ENCODE data around the gene EGFL7. TPM values are rescaled to one million over a fixed set of nuclear protein-coding genes. Genes with fewer than 3 reads are reported as not detected.

The EGFL7 gene
- total RNA-seq, 1 donor from 2014 or later, result 56.2 TPM

- no peak for TF ChIP-seq CTCF (IDR thresholded peaks at IDR 0.05; ENCODE audit: insufficient read depth, low read length, poor library complexity, severe bottlenecking)
- DNase-seq (ENCODE audit: low read depth), result no peak
- H3K4me3 ChIP-seq (ENCODE audit: low read depth, low read length), result no peak overlapping the region
- H3K36me3 ChIP-seq (ENCODE audit: control insufficient read depth, insufficient read depth, low read length), result peaks cover 1% of the 10 kb centered on the region
- no peaks in the 10 kb centered on the region for H3K27me3 ChIP-seq (ENCODE audit: control insufficient read depth, insufficient read depth, low read length)
Measured at GRCh38 chr9:136678624-136679023, 15.9 kb downstream of the EGFL7 start.

GRCh38 chr9:136679431-136679941, 16.8 kb downstream of the EGFL7 start:
- peaks cover 1% of the 10 kb centered on the region for H3K36me3 ChIP-seq (ENCODE audit: control insufficient read depth, insufficient read depth, low read length)
- DNase-seq (ENCODE audit: low read depth), result no peak
- no peak overlapping the region for H3K4me3 ChIP-seq (ENCODE audit: low read depth, low read length)
- no peaks in the 10 kb centered on the region for H3K27me3 ChIP-seq (ENCODE audit: control insufficient read depth, insufficient read depth, low read length)
- no peak for TF ChIP-seq CTCF (IDR thresholded peaks at IDR 0.05; ENCODE audit: insufficient read depth, low read length, poor library complexity, severe bottlenecking)

- no peak for DNase-seq (ENCODE audit: low read depth)
- no peak for TF ChIP-seq CTCF (IDR thresholded peaks at IDR 0.05; ENCODE audit: insufficient read depth, low read length, poor library complexity, severe bottlenecking)
- H3K27me3 ChIP-seq (ENCODE audit: control insufficient read depth, insufficient read depth, low read length), result no peaks in the 10 kb centered on the region
- no peak overlapping the region for H3K4me3 ChIP-seq (ENCODE audit: low read depth, low read length)
- peaks cover 2% of the 10 kb centered on the region for H3K36me3 ChIP-seq (ENCODE audit: control insufficient read depth, insufficient read depth, low read length)
Measured at GRCh38 chr9:136681029-136681428, 18.3 kb downstream of the EGFL7 start.

GRCh38 chr9:136681945-136682699, 19.4 kb downstream of the EGFL7 start:
- Histone ChIP-seq H3K27me3 (ENCODE audit: control insufficient read depth, insufficient read depth, low read length) (no peaks in the 10 kb centered on the region), H3K36me3 (ENCODE audit: control insufficient read depth, insufficient read depth, low read length) (peaks cover 1% of the 10 kb centered on the region)
- no peak for TF ChIP-seq CTCF (IDR thresholded peaks at IDR 0.05; ENCODE audit: insufficient read depth, low read length, poor library complexity, severe bottlenecking)

GRCh38 chr9:136682710-136683109, 20.0 kb downstream of the EGFL7 start:
- peaks cover 1% of the 10 kb centered on the region for H3K36me3 ChIP-seq (ENCODE audit: control insufficient read depth, insufficient read depth, low read length)
- H3K27me3 ChIP-seq (ENCODE audit: control insufficient read depth, insufficient read depth, low read length), result no peaks in the 10 kb centered on the region
- no peak overlapping the region for H3K4me3 ChIP-seq (ENCODE audit: low read depth, low read length)
- TF ChIP-seq CTCF (IDR thresholded peaks at IDR 0.05; ENCODE audit: insufficient read depth, low read length, poor library complexity, severe bottlenecking), result no peak
- DNase-seq (ENCODE audit: low read depth), result no peak

More at GRCh38 chr9:136681945-136682699, 19.4 kb downstream of the EGFL7 start:
- H3K4me3 ChIP-seq (ENCODE audit: low read depth, low read length), result no peak overlapping the region
- no peak for DNase-seq (ENCODE audit: low read depth)

All from kidney epithelial cell (primary cell).